GM18505 (cell line): ENCODE data around the gene CD53.
"Not testable (repeated sequence)": the region's sequence is repeated elsewhere in the genome, so short reads cannot be mapped to it uniquely, and the experiment has no call there.

Source experiments
- ATAC-seq: cut with Tn5 transposase; IDR thresholded peaks from one replicate; pipeline ENCODE4 v1.9.1; 2021; ENCODE audit not compliant: unreplicated experiment
- POLR2A ChIP-seq: IDR thresholded peaks from 4 replicates; pipeline ENCODE4 v1.6.1; 2011; ENCODE audit warnings: borderline replicate concordance; ENCODE audit not compliant: insufficient read depth, insufficient read length; ENCODE audit errors: extremely low read depth

Gene CD53

DNA sequence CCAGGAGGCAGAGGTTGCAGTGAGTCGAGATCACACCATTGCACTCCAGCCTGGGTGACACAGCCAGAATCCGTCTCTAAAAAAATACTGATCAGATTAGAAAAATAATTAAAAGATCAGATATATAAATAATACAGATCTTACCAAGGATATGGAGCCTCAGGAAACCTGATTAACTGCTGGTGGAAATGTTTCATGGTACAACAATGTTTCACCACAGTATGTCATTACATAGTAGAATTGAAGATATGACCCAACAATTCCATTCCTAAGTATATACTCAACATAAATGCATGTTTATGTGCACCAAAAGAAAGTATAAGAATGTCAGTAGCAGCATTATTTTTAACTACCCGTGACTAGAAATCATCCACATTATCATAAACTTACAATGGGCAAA is 41.7 kb downstream of the CD53 start:
- no peak for ATAC-seq
- no peak for TF ChIP-seq POLR2A

- no peak for TF ChIP-seq POLR2A
- ATAC-seq: no peak
Observed at GRCh38 chr1:110915804-110916203, 42.9 kb downstream of the CD53 start.

- no peak for ATAC-seq
- TF ChIP-seq POLR2A: no peak
Observed at GRCh38 chr1:110916274-110916668, 43.3 kb downstream of the CD53 start.

DNA sequence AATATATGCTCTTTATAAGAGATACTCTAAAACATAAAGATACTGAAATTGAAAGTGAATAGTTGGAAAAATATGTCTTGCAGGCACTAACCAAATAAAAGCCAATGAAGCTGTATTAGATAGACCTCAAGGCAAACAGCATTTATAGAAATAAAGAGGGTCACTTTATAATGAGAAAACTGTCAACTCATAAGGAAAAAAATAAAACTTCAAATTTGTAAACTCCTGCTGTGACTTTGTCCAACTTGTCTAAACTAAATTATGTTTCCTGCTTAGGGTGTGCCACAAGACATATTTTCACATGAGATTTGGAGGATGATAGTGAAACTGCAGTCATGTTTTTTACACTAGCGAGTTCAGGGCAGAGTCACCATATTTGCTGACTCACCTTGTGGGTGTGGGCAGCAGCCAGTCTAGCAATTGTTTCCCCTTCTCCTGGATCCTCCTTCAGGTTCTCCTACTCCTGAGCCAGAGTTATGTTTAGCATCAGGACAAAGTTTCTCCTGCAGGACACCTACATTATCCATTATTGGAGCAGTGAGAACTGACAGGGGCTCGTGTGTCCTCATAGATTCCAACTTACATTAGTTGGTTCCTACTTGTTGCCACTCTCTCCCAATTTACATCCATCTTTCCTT is 43.8 kb downstream of the CD53 start:
- TF ChIP-seq POLR2A: no peak
- no peak for ATAC-seq

- TF ChIP-seq POLR2A: no peak
- ATAC-seq: no peak
Observed at GRCh38 chr1:110918016-110918415, 45.1 kb downstream of the CD53 start.

DNA sequence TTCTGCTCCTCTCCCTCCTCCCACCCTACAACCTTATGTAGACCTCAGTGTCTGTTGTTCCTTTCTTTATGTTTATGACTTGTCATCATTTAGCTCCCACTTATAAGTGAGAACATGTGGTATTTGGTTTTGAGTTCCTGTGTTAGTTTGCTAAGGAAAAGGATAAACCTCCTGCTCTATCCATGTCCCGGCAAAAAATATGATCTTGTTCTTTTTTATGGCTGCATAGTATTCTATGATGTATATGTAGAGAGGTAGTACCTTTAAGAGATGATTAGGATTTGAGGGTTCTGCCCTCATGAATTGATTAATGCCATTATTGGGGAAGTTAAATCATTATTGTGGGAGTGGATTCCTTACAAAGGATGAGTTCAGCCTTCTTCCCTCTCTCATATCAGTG is 49.0 kb downstream of the CD53 start:
- no peak for ATAC-seq
- no peak for TF ChIP-seq POLR2A

DNA sequence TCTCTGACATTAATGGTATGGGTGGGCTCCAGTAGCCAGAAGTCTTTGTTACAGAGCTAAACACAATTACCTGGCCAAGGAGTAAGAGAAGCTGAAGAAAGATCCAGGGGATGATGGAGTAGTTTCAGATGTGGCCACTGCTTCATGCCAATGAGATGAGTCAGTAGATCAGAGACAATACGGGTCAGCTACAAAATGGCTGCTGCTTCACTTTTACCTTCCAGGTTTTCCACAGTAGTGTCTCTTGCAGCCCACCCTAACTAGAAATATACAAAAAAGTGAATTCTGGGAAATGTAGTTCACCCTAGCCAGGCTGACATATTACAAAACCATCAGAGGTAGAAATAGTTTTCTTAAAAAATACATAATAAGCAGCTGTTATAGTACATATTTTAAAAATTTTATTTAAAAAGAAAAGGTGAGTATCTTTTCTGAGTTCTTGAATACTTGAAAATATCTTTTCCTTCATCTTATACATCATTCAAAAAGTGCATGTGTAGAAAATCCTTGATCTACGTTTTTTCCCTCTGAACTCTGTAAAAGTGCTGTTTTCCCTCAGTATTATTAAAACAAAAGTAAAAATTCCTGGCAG is 54.6 kb downstream of the CD53 start:
- no peak for ATAC-seq
- TF ChIP-seq POLR2A: no peak

GRCh38 chr1:110928191-110928590 is 55.2 kb downstream of the CD53 start:
- no peak for ATAC-seq
- TF ChIP-seq POLR2A: no peak

- ATAC-seq: no peak
- no peak for TF ChIP-seq POLR2A
Observed at GRCh38 chr1:110928904-110929303, 56.0 kb downstream of the CD53 start.

DNA sequence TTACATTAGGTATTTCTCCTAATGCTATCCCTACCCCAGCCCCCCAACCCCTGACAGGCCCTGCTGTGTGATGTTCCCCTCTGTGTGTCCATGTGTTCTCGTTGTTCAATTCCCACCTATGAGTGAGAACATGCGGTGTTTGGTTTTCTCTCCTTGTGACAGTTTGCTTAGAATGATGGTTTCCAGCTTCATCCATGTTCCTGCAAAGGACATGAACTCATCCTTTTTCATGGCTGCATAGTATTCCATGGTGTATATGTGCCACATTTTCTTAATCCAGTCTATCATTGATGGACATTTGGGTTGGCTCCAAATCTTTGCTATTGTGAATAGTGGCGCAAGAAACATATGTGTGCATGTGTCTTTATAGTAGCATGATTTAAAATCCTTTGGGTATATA is 58.1 kb downstream of the CD53 start:
- ATAC-seq: not testable (repeated sequence)

GRCh38 chr1:110936567-110936966 is 63.6 kb downstream of the CD53 start:
- no peak for TF ChIP-seq POLR2A
- no peak for ATAC-seq

DNA sequence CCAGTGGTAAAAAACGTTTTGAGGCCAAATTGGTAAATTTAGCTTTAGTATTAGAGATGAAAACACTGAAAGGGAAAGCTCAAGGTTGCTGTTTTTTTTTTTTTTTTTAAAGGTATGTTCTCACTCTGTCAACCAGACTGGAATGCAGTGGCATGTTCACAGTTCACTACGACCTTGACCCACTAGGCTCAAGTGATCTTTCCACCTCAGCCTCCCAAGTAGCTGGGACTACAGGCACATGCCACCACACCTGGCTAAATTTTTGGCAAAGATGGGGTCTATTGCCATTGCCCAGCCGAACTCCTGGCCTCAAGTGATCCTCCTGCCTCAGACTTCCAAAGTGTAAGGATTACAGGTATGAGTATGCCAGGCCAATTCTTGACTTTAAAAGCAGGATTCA is 71.9 kb downstream of the CD53 start:
- TF ChIP-seq POLR2A: no peak
- no peak for ATAC-seq

DNA sequence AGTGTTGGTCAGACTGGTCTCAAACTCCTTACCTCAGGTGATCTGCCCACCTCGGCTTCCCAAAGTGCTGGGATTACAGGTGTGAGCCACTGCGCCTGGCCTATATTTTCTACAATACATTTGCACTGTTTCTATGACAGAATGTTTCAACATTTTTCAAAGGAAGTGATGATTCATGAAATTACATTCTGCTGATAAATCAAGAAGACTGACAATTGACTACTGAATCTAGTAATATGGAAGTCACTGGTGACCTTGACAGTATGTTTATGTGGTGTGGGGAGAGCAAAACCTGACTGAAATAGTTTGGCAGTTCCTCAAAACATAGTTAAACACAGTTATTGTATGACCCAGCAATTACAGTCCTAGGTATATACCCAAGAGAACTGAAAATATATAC is 72.7 kb downstream of the CD53 start:
- ATAC-seq: no peak
- TF ChIP-seq POLR2A: no peak

- no peak for TF ChIP-seq POLR2A
Observed at GRCh38 chr1:110948038-110948810, 75.3 kb downstream of the CD53 start.

More at GRCh38 chr1:110948038-110948810, 75.3 kb downstream of the CD53 start:
- no peak for ATAC-seq
